OCI-LY7 (cell line): Measurements from ENCODE around the gene NTMT1. TPM values are rescaled to one million over a fixed set of nuclear protein-coding genes. Genes with fewer than 3 reads are reported as not detected.
A peak's percentile ranks its signal among the peaks of the same experiment; 100 is the strongest.

Source experiments
- BruUV-seq: library from RNA; stranded (reverse); fragments of 400-500 nt; replicated peaks from 2 replicates; lab custom pipeline; 2021; lab: Mats Ljungman, UMichigan
- CTCF ChIA-PET: fragments of 300-600 bp; sonication (Branson Sonifier 250); formaldehyde crosslinking; loops from one replicate; lab custom pipeline; 2022; ENCODE audit warnings: antibody characterized with exemption; ENCODE audit not compliant: unreplicated experiment; lab: Charles Lee
- POLR2A ChIA-PET: fragments of 300-600 bp; sonication (Branson Sonifier 250); formaldehyde crosslinking; loops from one replicate; lab custom pipeline; 2022; ENCODE audit warnings: antibody characterized with exemption; lab: Charles Lee
- DNase-seq: peaks from one replicate; pipeline ENCODE4 v3.0.0-alpha.2; 2015; ENCODE audit warnings: low spot score
- H2AFZ ChIP-seq: fragments of 200-600 bp; sonication (generic), shearing (Covaris generic); 2 replicates; pipeline ENCODE4 v1.6.1; 2014; ENCODE audit warnings: mild to moderate bottlenecking, antibody characterized with exemption, low read length, moderate library complexity
- H3K27ac ChIP-seq: fragments of 200-600 bp; sonication (generic); 2 replicates; pipeline ENCODE4 v1.5.1; 2014; ENCODE audit warnings: mixed run types, low read depth, mild to moderate bottlenecking, moderate library complexity, low read length, inconsistent platforms; ENCODE audit not compliant: poor library complexity, severe bottlenecking
- H3K36me3 ChIP-seq: fragments of 200-600 bp; sonication (generic); 2 replicates; pipeline ENCODE4 v1.6.1; 2014; ENCODE audit warnings: mild to moderate bottlenecking, antibody characterized with exemption, low read length, moderate library complexity, mixed read lengths; ENCODE audit not compliant: insufficient read depth
- H3K4me1 ChIP-seq: fragments of 200-600 bp; sonication (generic); 2 replicates; pipeline ENCODE4 v1.5.1; 2014; ENCODE audit warnings: mild to moderate bottlenecking, low read length; ENCODE audit not compliant: insufficient read depth, poor library complexity, severe bottlenecking
- H3K4me2 ChIP-seq: fragments of 200-600 bp; sonication (generic); 2 replicates; pipeline ENCODE4 v1.6.1; 2014; ENCODE audit warnings: mild to moderate bottlenecking, low read length
- H3K4me3 ChIP-seq: fragments of 200-600 bp; sonication (generic); 2 replicates; pipeline ENCODE4 v1.5.1; 2014; ENCODE audit warnings: mild to moderate bottlenecking, low read depth, low read length; ENCODE audit not compliant: poor library complexity, severe bottlenecking
- H3K79me2 ChIP-seq: fragments of 200-600 bp; sonication (generic); 2 replicates; pipeline ENCODE4 v1.6.1; 2016; ENCODE audit warnings: low read depth, mild to moderate bottlenecking, low read length, moderate library complexity, mixed read lengths; ENCODE audit not compliant: insufficient read depth
- H3K9me2 ChIP-seq: fragments of 200-600 bp; sonication (generic); 2 replicates; pipeline ENCODE4 v1.6.1; 2016; ENCODE audit warnings: mild to moderate bottlenecking, low read length, mixed read lengths; ENCODE audit not compliant: insufficient read depth
- H3K9me3 ChIP-seq: fragments of 200-600 bp; sonication (generic); 2 replicates; pipeline ENCODE4 v1.6.1; 2014; ENCODE audit warnings: mild to moderate bottlenecking, mixed run types, low read length, mixed read lengths
- H4K20me1 ChIP-seq: fragments of 200-600 bp; sonication (generic); 2 replicates; pipeline ENCODE4 v1.6.1; 2014; ENCODE audit warnings: mild to moderate bottlenecking, antibody characterized with exemption, low read length, moderate library complexity, mixed read lengths; ENCODE audit not compliant: insufficient read depth
- EZH2phosphoT487 ChIP-seq: fragments of 200-600 bp; sonication (generic); IDR thresholded peaks from 2 replicates; pipeline ENCODE4 v1.6.1; 2018; ENCODE audit warnings: low read depth, borderline replicate concordance, mild to moderate bottlenecking, mixed run types, antibody characterized with exemption, low read length, moderate library complexity, mixed read lengths
- intact Hi-C: fragments of 100-400 bp; cut with micrococcal nuclease; formaldehyde crosslinking; loops from one replicate; pipeline ENCODE4 v1.10.0; 2022; ENCODE audit not compliant: unreplicated experiment
- total RNA-seq, 2 experiments: library from RNA; depleted of rRNA in 1 of 2; stranded (reverse); fragments of >200 nt in 1 of 2; shearing (Covaris generic) in 1 of 2; gene quantifications; 2 replicates each; pipeline ENCODE4 v1.2.3, GENCODE V29; 2014 to 2022
- TF ChIP-seq, protein P1 (sequence below): fragments of 200-600 bp; sonication (generic); conservative IDR thresholded peaks from 2 replicates; pipeline ENCODE4 v1.5.1; 2014; ENCODE audit warnings: mild to moderate bottlenecking, antibody characterized with exemption, low read length, moderate library complexity, mixed read lengths

The NTMT1 gene
- total RNA-seq, 2 experiments from 2014 or later: 46.6 to 59.8 TPM

DNA sequence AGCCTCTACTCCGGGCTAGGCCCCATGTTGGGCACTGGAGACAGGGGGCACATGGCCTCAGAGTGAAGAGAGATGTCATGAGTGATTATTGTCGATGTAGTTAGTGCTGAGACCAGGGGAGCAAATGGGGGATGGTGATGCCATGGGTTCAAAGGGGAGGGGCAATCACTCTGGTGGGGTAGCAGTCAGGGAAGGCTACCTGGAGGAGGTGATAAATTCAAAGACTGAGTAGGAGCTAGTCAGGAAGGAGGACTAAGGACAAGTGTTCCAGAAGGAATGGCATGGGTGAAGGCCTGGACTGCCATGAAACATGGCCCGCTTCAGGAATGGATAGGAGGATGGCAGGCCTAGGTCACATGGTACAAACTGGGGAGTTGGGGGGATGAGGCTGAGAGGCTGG is 46.7 kb upstream of the NTMT1 start:
- ChIA-PET CTCF (interaction anchor here (0.5 kb wide), 1 partner anchor 145 kb away, joined by 5 read pairs; no protein-coding TSS in a partner anchor), POLR2A (interaction anchor here (1.0 kb wide), 1 partner anchor 120 kb away, joined by 3 read pairs; no protein-coding TSS in a partner anchor)
- no peaks in the 10 kb centered on the region for H3K9me2 ChIP-seq
- H3K4me3 ChIP-seq: no peak overlapping the region
- TF ChIP-seq, protein P1, sequence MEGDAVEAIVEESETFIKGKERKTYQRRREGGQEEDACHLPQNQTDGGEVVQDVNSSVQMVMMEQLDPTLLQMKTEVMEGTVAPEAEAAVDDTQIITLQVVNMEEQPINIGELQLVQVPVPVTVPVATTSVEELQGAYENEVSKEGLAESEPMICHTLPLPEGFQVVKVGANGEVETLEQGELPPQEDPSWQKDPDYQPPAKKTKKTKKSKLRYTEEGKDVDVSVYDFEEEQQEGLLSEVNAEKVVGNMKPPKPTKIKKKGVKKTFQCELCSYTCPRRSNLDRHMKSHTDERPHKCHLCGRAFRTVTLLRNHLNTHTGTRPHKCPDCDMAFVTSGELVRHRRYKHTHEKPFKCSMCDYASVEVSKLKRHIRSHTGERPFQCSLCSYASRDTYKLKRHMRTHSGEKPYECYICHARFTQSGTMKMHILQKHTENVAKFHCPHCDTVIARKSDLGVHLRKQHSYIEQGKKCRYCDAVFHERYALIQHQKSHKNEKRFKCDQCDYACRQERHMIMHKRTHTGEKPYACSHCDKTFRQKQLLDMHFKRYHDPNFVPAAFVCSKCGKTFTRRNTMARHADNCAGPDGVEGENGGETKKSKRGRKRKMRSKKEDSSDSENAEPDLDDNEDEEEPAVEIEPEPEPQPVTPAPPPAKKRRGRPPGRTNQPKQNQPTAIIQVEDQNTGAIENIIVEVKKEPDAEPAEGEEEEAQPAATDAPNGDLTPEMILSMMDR: no peak
- no peak for TF ChIP-seq EZH2phosphoT487
- H4K20me1 ChIP-seq: no peaks in the 10 kb centered on the region
- H3K4me2 ChIP-seq: 0 out of 2 replicates have a peak overlapping the region, but pooled peaks have one; percentile 69
- DNase-seq: no peak
- peaks cover 46% of the 10 kb centered on the region for H3K4me1 ChIP-seq
- no peaks in the 10 kb centered on the region for H3K36me3 ChIP-seq
- no peaks in the 10 kb centered on the region for H3K9me3 ChIP-seq
- H3K27ac ChIP-seq: no peak overlapping the region
- no peak overlapping the region for H2AFZ ChIP-seq
- no TSS peak for BruUV-seq
- intact Hi-C loops: no loop called here
- no peaks in the 10 kb centered on the region for H3K79me2 ChIP-seq

DNA sequence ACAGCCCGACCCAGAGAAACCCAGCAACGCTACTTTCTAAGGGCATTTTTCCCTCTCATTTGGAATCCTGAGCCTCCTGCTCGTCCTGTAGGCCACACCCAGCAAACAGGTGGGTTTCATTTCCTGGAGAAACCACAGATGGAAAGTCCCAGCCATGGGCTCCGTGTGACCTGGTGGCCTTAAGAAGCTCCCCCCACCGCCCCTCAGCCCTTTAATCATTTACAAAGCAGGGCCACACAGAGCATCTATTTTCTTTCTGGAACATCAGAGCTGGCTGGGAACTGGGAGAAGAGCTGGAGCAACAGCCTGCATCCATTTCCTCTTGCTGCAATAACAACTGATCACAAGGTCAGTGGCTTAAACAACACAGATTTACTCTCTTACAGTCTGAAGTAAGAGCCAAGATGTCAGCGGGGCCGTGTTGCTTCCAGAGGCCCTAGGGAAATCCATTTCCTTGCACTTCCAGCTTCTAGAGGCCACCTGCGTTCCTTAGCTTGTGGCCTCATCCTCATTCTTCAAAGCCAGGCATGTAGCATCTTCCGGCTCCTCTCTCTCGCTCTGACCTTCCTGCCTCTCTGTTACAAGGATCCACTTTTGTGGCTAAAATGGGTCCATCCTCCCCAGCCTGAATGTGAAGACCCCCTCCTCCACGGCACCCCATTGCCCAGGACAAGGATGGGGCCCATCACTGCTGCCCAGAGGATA is 45.6 kb upstream of the NTMT1 start:
- ChIA-PET POLR2A (interaction anchor here (1.0 kb wide), 1 partner anchor 121 kb away, joined by 3 read pairs; no protein-coding TSS in a partner anchor), CTCF (no interaction called here)
- Histone ChIP-seq H4K20me1 (no peaks in the 10 kb centered on the region), H3K27ac (no peak overlapping the region), H3K79me2 (no peaks in the 10 kb centered on the region), H2AFZ (peak overlapping the region; percentile 52; the same call in 1 of the 2 replicates), H3K36me3 (no peaks in the 10 kb centered on the region), H3K9me3 (no peaks in the 10 kb centered on the region), H3K4me3 (peak overlapping the region; percentile 37), H3K9me2 (no peaks in the 10 kb centered on the region), H3K4me2 (peak overlapping the region; percentile 69), H3K4me1 (peaks cover 50% of the 10 kb centered on the region)
- intact Hi-C loops: no loop called here
- no TSS peak for BruUV-seq
- peak; percentile 66 for DNase-seq
- no peak for TF ChIP-seq EZH2phosphoT487
- TF ChIP-seq, protein P1: no peak
